ENCODE measurements around the gene ASCC2.

ASCC2 gene

GRCh38 chr22:29751669-29752068 is 86.4 kb downstream of the ASCC2 start:
- no peak for DNase-seq

- DNase-seq: no peak
Observed at GRCh38 chr22:29750559-29751538, 87.2 kb downstream of the ASCC2 start.

GRCh38 chr22:29750029-29750428 is 88.0 kb downstream of the ASCC2 start:
- DNase-seq: no peak

- DNase-seq: no peak
Observed at GRCh38 chr22:29748248-29748893, 89.7 kb downstream of the ASCC2 start.

GRCh38 chr22:29747832-29748231 is 90.2 kb downstream of the ASCC2 start:
- DNase-seq: no peak

- peak; percentile 37 to 71 for DNase-seq
Observed at GRCh38 chr22:29744902-29745301, 93.2 kb downstream of the ASCC2 start.

GRCh38 chr22:29742326-29742725 is 95.7 kb downstream of the ASCC2 start:
- no peak for DNase-seq

- no peak for DNase-seq
Observed at GRCh38 chr22:29741926-29742325, 96.1 kb downstream of the ASCC2 start.

- DNase-seq: no peak
Observed at GRCh38 chr22:29740216-29740615, 97.9 kb downstream of the ASCC2 start.

GRCh38 chr22:29739346-29739875 is 98.7 kb downstream of the ASCC2 start:
- no peak for DNase-seq
